Type B pancreatic cell (in vitro differentiated cells): Measurements from ENCODE around the gene PLOD3. TPM values are rescaled to one million over a fixed set of nuclear protein-coding genes. Genes with fewer than 3 reads are reported as not detected.

Experiments
- DNase-seq: peaks from one replicate; pipeline ENCODE4 v3.0.0; 2021; ENCODE audit warnings: mixed read lengths; ENCODE audit not compliant: unreplicated experiment; ENCODE audit errors: extremely low spot score
- H3K27ac Mint-ChIP-seq: 2 replicates; pipeline ENCODE4 v1.8.0; 2021; ENCODE audit warnings: mild to moderate bottlenecking, mixed read lengths
- H3K27me3 Mint-ChIP-seq: 2 replicates; pipeline ENCODE4 v1.8.0; 2021; ENCODE audit warnings: mixed read lengths
- H3K36me3 Mint-ChIP-seq: 2 replicates; pipeline ENCODE4 v1.8.0; 2021; ENCODE audit warnings: mixed read lengths
- H3K4me1 Mint-ChIP-seq: one replicate; pipeline ENCODE4 v1.8.0; 2021; ENCODE audit warnings: mixed read lengths; ENCODE audit not compliant: unreplicated experiment
- H3K4me3 Mint-ChIP-seq: 2 replicates; pipeline ENCODE4 v1.8.0; 2021; ENCODE audit warnings: mild to moderate bottlenecking, mixed read lengths
- H3K9me3 Mint-ChIP-seq: 2 replicates; pipeline ENCODE4 v1.8.0; 2021; ENCODE audit warnings: mixed read lengths
- CTCF ChIP-seq: fragments of 200-600 bp; sonication (generic); conservative IDR thresholded peaks from 2 replicates; pipeline ENCODE4 v1.5.0; 2021; ENCODE audit warnings: antibody characterized with exemption, mild to moderate bottlenecking
- total RNA-seq: library from RNA; stranded (reverse); gene quantifications from 2 replicates; pipeline ENCODE4 v1.2.1, GENCODE V29; 2021; ENCODE audit warnings: low replicate concordance

Gene PLOD3
- total RNA-seq, 1 donor from 2014 or later = 65.7 TPM

GRCh38 chr7:101175664-101176063, 41.7 kb downstream of the PLOD3 start:
- Mint-ChIP-seq H3K36me3 (no peaks in the 10 kb centered on the region), H3K4me3 (no peak overlapping the region)
- TF ChIP-seq CTCF = no peak

DNA sequence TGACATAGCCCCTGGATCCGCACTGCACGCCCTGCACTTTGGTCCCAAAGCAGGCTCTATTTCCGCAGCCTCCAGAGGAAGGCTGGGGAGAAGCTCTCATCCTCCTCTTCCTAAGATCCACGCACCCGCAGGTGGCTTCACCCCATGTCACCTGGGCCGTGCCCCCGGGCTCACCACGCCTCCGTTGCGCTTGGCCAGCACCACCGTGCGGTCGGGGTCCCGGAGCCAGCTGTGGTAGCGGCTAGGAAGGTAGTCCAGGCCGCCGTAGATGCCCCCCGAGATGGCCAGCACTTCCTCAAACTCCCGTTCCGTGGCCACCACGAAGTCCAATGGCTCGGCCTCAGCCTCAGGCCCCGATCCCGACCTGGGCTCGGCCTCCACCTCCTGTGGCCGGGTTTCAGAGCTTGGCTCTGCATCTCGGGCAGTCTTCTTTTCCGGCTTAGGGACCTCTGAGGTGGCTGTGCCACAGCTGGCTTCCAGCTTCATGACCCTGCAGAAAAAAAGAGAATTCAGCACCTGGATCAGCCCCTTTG, 43.0 kb downstream of the PLOD3 start:
- H3K27ac Mint-ChIP-seq = no peak overlapping the region
- H3K4me1 Mint-ChIP-seq = peaks cover 15% of the 10 kb centered on the region
- H3K9me3 Mint-ChIP-seq = no peaks in the 10 kb centered on the region
- no peak for DNase-seq
- H3K27me3 Mint-ChIP-seq = peaks cover 95% of the 10 kb centered on the region
- TF ChIP-seq CTCF = no peak
- no peak overlapping the region for H3K4me3 Mint-ChIP-seq
- H3K36me3 Mint-ChIP-seq = no peaks in the 10 kb centered on the region

More at GRCh38 chr7:101175664-101176063, 41.7 kb downstream of the PLOD3 start:
- Mint-ChIP-seq H3K27me3 (peaks cover 90% of the 10 kb centered on the region), H3K4me1 (peaks cover 10% of the 10 kb centered on the region), H3K27ac (no peak overlapping the region), H3K9me3 (no peaks in the 10 kb centered on the region)
- no peak for DNase-seq

GRCh38 chr7:101173752-101174244, 43.6 kb downstream of the PLOD3 start:
- no peaks in the 10 kb centered on the region for H3K36me3 Mint-ChIP-seq
- no peak overlapping the region for H3K4me3 Mint-ChIP-seq
- DNase-seq = no peak

DNA sequence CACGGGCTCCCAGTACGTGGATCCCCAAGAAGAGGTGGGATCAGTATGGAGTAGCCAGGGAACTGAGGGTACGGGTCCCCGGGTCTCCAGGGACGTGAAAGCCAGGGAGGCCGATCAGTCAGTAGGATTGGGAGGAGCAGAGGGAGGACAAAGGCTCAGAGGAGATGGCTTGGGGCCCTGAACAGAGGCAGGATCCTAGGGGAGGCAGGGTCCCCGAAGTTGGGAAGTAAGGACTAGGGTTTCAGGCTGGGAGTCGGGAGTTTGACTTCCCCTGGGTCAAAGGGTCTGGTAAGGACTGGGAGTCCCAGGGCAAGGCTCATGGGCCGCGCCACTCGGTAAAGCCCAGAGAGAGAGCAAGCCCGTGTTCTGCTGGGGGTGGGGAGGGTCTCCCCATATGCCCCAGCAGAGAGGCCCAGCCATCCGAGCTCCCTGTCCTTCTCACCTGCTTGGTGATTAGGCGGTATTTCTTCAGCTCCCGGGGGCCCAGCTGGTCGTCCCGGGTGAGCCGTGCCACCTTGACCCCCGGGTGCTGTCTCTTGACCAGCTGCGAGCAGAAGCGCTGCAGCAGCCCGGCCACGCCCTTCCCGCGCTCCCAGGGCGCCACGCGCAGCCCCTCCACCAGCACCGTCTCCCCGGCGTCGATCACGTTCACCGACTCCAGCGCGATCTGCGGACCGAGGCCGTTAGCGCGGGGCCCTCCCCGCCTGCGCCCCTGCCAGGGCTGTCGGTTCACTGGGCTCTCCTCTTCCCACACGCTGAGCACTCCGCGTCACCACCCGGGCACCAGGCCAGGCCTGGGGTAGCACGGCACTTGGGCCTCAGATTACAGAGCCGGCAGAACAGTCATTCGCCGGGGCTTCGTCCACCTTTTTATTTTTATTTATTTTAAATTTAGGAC, 44.3 kb downstream of the PLOD3 start:
- H3K4me3 Mint-ChIP-seq = peak overlapping the region; percentile 54
- H3K27ac Mint-ChIP-seq = no peak overlapping the region
- peaks cover 18% of the 10 kb centered on the region for H3K4me1 Mint-ChIP-seq
- no peak for DNase-seq
- no peaks in the 10 kb centered on the region for H3K36me3 Mint-ChIP-seq
- peaks cover 95% of the 10 kb centered on the region for H3K27me3 Mint-ChIP-seq
- no peak for TF ChIP-seq CTCF
- H3K9me3 Mint-ChIP-seq = no peaks in the 10 kb centered on the region

More at GRCh38 chr7:101173752-101174244, 43.6 kb downstream of the PLOD3 start:
- no peaks in the 10 kb centered on the region for H3K9me3 Mint-ChIP-seq
- peaks cover 95% of the 10 kb centered on the region for H3K27me3 Mint-ChIP-seq
- no peak overlapping the region for H3K27ac Mint-ChIP-seq
- TF ChIP-seq CTCF = no peak
- peaks cover 12% of the 10 kb centered on the region for H3K4me1 Mint-ChIP-seq

- no peak for DNase-seq
- peaks cover 22% of the 10 kb centered on the region for H3K4me1 Mint-ChIP-seq
- H3K36me3 Mint-ChIP-seq = no peaks in the 10 kb centered on the region
- H3K9me3 Mint-ChIP-seq = no peaks in the 10 kb centered on the region
- TF ChIP-seq CTCF = no peak
- peak overlapping the region; percentile 9 for H3K4me3 Mint-ChIP-seq
- H3K27me3 Mint-ChIP-seq = peaks cover 95% of the 10 kb centered on the region
- H3K27ac Mint-ChIP-seq = no peak overlapping the region
These were observed 45.2 kb downstream of the PLOD3 start for GRCh38 chr7:101172005-101172853.
